ENCODE data around the gene AKAP12.
A peak's percentile ranks its signal among the peaks of the same experiment; 100 is the strongest.
"Not testable (repeated sequence)": the region's sequence is repeated elsewhere in the genome, so short reads cannot be mapped to it uniquely, and the experiment has no call there.

AKAP12 gene

DNA sequence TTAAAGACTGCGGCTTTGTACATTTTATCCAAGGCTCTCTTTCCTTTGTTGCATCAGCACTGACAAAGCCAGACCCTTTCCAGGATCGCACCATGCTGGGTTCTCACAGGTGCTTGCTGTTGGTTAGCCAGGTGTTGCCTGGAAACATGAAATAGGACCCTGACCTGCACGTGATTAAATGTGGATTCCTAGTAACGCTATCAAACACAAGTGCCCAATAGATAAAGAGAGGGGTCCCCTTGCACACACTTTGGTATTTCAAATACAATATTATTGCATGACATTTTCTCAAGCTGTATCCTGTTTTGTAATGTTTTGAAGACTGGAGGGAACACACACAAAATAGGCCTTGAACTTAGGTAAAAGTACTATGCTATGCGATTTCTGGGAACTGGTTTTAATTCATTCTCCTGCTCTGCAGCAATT lies 73.3 kb downstream of the AKAP12 start:
- peak; percentile 85 for FAIRE-seq

DNA sequence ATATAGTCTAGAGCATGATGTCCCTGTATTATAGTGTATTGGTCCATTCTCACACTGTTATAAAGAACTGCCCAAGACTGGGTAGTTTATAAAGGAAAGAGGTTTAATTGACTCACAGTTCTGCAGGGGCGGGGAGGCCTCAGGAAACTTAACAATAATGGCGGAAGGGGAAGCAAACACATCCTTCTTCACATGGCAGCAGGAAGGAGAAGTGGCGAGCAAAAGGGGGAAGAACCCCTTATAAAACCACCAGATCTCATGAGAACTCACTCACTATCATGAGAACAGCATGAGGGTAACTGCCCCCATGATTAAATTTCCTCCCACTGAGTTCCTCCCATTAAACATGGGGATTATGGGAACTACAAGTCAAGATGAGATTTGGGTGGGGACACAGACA lies 75.9 kb downstream of the AKAP12 start:
- FAIRE-seq: not testable (repeated sequence)

- FAIRE-seq: no peak
These were observed 77.6 kb downstream of the AKAP12 start for GRCh38 chr6:151317103-151317994.

- no peak for FAIRE-seq
These were observed 78.2 kb downstream of the AKAP12 start for GRCh38 chr6:151317995-151318365.

GRCh38 chr6:151320140-151320539 lies 80.4 kb downstream of the AKAP12 start:
- no peak for FAIRE-seq

- no peak for FAIRE-seq
These were observed 81.7 kb downstream of the AKAP12 start for GRCh38 chr6:151321438-151321837.

- no peak for FAIRE-seq
These were observed 82.8 kb downstream of the AKAP12 start for GRCh38 chr6:151322570-151322969.

DNA sequence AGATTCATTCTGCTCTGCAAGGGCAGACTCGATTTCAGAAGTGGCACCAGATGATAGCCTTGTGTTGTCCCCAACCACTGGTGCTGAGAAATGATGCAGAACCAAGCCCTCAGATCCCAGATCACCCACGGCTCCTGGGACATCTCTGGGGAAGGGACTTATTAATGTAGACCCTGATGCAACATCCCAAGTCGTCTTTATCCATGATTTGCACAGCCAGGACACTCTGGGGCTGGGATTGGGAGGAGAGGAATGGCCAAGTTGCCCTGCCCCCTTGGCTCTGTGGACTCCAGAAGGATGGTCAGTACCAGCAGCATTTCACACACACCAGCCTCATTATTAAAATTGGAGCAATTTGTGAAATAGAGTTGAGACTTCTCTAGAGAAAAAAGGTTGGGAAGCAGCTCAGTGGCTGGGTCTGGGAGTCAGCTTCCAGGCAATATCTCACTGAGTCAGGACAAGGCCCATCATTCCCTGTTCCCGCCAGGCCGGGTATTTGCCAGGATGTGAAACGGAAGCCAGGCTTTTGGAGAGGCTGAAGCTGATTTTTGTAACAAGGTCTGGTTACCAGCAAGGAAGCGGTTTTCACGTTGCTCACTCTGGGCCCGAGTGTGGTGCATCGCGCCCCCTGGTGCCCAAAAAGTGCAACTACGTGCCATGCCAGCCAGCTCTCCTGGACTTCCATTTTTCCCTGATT lies 84.2 kb downstream of the AKAP12 start:
- FAIRE-seq: no peak

DNA sequence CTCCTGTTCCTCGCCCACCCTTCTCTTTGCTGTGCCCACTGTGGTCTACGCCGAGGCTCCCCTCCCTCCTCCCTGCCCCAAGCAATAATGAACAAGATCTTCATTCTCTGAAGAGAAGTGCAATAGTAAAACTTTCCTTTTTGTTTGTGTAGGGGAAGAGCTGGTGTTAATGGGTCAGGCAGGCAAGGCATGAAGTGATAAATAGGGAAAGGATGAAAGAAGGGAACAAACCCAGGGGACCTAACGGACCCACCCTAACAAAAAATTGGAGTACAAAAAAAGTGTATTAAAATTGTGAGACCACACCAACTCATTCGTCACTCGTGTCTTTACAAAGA lies 84.7 kb downstream of the AKAP12 start:
- no peak for FAIRE-seq

GRCh38 chr6:151325075-151326050 lies 85.6 kb downstream of the AKAP12 start:
- no peak for FAIRE-seq

- no peak for FAIRE-seq
These were observed 86.5 kb downstream of the AKAP12 start for GRCh38 chr6:151326116-151326825.

DNA sequence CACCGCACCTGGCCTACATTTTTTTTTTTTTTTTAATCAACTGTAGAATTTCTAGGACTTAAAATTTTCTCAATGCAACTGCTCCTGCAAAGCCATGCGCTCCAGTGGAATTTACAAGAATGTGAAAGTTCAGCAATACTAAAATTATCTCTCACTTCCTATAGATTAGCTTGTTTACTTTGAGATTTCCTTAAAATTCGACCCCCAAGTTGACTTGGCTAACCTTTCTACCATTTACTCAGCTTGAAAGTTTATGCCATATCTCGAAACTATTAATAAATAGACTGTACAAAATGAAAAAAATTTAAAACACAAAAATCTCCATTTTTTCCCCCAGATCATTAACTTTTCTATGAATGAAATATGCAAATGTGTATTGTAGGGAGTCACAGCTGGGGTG lies 87.3 kb downstream of the AKAP12 start:
- FAIRE-seq: no peak

DNA sequence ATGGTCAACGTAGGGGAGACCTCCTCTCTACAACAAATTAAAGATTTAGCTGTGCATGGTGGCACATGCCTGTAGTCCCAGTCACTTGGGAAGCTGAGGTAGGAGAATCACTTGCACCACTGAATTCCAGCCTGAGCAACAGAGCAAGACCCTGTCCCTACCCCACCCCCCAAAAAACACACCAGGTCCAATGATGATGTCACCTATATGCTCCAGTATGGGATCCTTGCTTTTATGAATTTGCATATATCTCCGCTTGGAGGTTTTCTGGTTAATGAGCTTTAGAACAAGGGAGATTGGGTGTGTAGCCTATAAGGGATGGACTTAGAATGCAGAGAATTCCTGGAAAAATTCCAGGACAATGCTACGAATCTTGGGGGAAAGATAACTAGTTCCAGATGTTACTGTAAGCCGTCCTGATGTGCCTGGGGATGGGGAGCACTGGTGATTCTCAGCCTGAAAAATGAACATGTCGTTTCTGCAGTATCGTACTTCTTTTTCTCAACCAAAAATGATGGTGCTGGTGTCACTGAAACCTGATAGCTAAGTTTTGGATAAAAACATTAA lies 90.4 kb downstream of the AKAP12 start:
- no peak for FAIRE-seq

DNA sequence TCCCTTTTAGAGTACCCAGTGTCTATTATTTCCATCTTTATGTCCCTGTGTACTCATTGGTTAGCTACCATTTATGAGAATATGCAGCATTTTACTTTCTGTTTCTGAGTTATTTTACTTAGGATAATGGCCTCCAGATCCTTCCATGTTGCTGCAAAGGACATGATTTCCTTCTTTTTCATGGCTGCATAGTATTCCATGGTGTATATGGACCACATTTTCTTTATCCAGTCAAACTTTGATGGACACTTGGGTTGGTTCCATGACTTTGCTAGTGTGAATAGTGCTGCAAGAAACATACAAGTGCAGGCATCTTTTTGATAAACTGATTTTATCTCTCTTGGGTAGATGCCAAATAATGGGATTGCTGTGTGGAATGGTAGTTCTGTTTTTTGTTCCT lies 96.2 kb downstream of the AKAP12 start:
- no peak for FAIRE-seq

GRCh38 chr6:151338651-151339200 lies 99.0 kb downstream of the AKAP12 start:
- FAIRE-seq: no peak

DNA sequence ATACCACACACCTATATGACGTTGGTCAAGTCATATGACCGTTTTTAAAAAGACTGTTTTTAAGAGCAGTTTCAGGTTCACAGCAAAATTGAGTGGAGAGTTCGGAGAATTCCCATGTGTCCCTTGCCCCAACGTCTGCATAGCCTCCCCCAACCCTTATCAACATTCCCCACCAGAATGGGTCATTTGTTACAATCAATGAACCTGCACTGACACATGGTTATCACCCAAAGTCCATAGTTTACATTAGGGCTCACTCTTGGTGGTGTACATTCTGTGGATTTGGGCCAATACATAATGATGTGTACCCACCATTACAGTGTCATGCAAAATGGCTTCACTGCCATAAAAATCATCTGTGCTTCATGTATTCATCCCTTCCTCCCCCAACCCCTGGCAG lies 99.6 kb downstream of the AKAP12 start:
- FAIRE-seq: no peak

GRCh38 chr6:151340219-151340978 lies 100.6 kb downstream of the AKAP12 start:
- FAIRE-seq: no peak

- no peak for FAIRE-seq
These were observed 101.9 kb downstream of the AKAP12 start for GRCh38 chr6:151341476-151342195.

- not testable (repeated sequence) for FAIRE-seq
These were observed 103.0 kb downstream of the AKAP12 start for GRCh38 chr6:151342750-151343149.

- FAIRE-seq: no peak
These were observed 110.0 kb downstream of the AKAP12 start for GRCh38 chr6:151349651-151350270.
